GM19035 (cell line): ENCODE results near the gene HMGB4.

Source experiments
- ATAC-seq: cut with Tn5 transposase; IDR thresholded peaks from one replicate; pipeline ENCODE4 v1.9.1; 2021; ENCODE audit not compliant: unreplicated experiment

Gene HMGB4

DNA sequence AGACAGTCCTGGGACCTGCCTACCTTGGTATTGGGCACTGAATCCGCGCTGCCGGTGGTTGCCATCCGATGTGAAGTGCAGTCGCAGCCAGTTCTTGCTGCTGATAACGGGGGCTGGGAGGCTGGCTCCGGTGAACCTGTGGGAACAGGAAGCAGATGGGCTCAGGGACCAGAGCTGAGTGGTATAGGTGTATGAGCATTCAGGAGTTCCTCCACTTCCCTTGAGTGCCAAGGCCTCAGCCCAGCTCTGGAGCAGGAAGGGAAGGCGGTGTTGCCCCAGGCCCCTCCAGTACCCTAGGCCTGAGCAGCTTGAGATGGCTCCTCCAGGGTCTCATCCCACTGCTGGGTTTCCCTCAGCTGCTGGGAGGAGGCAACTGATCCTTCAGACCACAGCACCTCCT is 17.0 kb upstream of the HMGB4 start:
- no peak for ATAC-seq

DNA sequence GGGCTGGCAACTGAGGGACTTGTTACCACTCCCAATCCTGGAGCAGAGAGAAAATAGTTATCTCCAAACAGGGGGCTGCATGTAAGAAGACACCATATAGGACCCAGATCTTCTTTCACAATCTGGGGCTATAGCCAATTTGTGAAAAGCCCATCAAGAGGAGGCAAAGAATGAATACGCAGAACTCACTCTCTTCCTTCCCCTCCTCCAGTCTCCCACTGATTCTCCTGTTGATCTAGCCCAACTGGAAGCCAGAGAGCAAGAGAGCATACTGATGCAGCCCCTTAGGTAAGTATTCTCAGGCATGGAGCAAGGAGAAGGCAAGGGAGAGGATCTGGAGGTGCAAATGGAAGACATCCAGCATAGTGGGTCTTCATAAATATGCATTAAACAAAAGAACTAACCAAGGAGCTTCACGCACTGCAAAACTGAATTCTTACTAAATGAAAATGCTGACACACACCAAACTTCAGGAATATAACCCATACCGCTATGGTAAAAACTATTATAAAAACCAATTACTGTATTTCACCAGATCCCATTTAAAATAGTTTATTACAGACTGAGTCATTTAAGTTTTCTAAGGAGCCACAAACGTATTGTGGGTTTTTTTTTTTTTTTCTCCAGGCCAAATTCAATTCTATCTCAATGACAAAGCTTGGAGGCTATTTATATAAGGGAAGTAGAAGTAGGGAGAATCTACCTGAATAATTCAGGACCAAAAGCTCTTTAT is 15.5 kb upstream of the HMGB4 start:
- ATAC-seq, result no peak

DNA sequence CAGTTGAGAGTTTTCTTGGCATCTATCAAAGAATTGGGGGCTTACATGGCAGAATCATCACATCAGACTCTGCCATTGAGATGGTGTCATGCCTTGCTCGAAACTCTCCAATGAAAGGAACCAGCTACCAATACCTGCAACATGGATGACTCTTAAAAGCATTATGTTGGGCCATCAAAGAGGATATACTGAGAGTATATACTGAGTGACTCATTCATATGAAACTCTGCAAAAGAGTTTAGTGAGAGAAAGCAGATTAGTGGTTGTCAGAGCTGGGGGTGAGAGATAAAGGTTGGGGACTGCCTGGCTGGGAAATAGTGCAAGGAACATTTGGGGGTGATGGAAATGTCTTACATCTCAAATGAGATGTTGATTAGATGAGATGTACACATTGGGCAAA is 14.7 kb upstream of the HMGB4 start:
- no peak for ATAC-seq

DNA sequence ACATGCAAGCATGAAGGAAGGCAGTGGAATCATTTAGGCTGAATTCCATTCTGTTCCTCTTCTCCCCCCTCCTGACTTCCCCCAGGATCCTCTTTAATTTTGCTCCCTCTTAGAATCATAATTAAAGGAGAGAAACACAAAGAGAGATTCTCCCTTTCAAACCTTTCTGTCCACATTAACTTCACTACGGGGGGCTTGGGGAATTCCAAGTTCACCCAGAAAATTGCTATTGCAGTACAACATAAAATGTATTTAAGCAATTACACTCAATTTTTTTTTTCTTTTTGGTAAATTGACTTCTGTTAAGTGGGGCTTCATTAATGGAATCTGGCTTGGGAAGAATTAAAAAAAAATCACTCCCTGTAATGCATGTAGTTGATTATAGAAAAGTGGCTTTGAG is 13.4 kb upstream of the HMGB4 start:
- ATAC-seq, result no peak

DNA sequence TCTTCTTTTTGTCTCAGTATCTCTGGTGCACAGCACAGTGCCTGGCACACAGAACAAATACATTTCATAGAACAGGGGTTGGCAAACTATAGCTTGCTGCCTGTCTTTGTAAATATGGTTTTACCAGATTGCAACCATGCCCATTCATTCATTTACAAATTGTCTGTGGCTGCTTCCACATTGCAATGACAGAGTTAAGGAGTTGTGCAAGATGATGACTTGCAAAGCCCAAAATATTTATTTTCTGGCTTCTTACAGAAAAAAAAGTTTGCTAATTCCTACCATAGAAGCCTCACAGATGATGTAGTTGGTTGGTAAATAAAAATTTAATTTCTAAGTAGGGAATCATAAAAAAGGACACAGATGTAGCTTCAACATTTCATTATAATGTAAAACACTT is 11.2 kb upstream of the HMGB4 start:
- no peak for ATAC-seq

DNA sequence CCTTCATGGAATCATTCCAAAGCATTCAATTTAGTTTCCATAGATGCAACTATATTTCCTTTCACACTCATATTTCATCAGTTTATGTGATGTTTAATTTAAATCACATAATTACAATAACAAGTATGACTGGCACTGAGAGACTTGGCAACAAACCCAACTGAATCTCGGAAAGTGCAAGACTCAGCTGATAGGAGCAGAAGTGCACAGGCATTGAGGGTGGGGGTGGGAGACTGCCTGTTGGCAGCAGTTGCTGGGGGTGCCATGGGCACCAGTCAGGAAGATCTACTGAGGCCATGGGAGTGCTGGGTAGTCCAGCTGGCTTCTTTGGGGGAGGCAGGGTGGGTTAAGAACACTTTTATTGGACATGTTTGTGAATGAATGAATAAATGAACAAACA is 10.4 kb upstream of the HMGB4 start:
- no peak for ATAC-seq

DNA sequence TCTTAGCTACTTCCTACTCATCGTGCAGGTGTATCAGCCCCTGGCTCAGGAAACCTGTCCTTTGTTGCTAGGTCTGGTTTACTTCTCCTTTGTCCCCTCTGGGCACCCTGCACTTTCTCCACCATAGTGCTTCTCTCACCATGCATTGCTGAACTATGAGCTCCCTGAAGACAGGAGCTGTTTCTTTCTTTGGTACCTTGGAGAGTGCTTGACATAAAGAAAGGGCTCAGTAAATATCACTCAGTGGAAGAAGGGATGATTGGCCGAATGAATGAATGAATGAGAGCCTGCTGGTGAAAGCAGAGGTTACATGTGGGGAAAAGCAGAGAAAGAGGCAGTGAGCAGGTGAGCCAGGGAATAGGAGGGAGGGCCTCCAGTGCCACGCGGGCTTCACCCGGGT is 9.8 kb upstream of the HMGB4 start:
- ATAC-seq, result no peak

DNA sequence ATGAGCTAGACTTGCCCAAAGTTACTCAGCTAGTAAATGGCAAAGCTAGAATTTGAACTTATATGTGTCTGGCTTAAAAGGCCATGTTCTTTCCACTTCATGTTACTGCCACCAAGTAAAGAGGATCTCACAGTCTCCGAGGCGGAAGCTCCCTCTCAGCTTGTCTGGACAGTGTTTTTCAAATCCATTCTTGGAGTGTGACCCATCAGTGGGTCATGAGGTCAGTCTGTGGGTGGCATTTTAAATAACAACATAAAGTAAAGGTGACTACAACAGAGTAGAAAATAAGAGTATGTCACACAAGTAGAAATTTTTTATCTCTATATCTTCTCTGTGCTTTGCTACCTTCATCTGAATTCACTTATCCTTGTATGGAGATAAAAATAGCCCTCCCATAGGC is 3.2 kb upstream of the HMGB4 start:
- no peak for ATAC-seq

DNA sequence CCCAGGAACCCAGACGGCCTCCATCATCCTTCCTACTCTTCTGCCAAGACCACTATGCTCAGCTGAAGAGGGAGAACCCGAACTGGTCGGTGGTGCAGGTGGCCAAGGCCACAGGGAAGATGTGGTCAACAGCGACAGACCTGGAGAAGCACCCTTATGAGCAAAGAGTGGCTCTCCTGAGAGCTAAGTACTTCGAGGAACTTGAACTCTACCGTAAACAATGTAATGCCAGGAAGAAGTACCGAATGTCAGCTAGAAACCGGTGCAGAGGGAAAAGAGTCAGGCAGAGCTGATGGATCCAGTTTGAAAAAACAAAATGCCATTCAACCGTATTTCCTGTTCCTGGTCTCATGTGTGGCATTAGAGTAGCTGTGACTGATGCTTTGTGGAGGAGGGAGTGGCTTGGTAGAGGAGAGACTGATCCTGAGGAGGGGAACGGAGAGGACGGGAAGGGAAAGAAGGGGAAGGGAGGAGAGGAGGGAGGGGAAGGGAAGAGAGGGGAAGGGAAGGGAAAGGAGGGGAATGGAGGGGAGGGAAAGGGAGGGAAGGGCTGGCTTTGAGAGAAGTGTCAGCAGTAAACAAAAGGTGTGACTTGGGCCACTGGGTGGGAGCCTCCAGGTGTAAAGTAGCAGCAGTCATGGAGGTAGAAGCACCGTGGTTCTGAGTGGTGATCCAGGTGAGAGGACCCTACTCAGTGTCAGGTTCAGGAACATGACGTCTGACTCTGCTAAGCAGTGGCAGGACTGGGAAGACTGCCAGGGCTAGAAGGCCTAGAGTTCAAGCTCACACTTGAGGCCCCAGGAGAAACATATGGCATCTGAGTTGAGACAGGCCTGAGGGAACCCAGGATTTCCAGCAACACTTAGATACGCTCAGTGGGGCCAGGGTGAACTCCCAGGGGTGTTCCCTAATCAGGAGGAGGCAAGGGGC is 846 bp downstream of the HMGB4 start:
- ATAC-seq, result no peak

- ATAC-seq, result no peak
Observed at GRCh38 chr1:33866281-33866680, 2.4 kb downstream of the HMGB4 start.

DNA sequence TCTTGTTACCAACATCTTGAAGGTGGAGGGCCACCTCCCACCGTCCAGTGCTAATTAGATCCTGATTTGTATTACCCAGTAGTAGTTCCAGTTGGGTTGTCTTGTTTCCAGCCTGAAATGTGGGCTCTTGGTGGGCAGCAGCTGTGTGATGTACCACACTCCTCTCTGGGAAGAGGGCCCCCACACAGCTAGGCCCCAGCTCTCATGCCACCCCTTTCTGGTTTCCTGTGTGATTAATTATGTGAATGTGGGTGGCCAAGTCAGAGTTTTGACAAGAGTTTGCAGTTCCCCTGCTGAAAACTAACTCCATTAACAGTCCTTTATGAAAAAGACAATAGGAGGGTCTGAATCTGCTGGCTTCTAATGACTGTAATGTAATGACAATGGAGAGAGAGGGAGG is 3.8 kb downstream of the HMGB4 start:
- ATAC-seq, result no peak

GRCh38 chr1:33872275-33872674 is 8.4 kb downstream of the HMGB4 start:
- no peak for ATAC-seq

DNA sequence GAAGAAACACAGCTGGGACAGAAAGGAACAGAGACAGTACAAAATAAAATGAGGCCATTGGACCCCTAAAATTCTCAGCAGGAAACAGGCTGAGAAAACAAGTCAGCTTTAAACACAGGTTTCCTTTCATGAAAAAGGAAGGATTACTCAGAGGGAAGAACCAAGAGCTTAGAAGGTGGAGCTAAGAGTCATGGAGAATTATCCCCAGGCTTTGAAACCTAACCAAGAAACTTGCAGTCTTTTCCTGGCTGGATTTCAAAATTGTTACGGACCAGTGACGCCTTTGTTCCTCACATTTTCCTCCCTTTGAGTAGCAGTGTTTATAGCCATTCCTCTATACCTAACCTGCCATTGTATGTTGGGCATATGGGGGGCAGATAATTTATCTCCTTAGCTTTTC is 8.8 kb downstream of the HMGB4 start:
- ATAC-seq, result no peak

GRCh38 chr1:33874636-33875035 is 10.8 kb downstream of the HMGB4 start:
- ATAC-seq, result no peak

GRCh38 chr1:33875862-33876261 is 12.0 kb downstream of the HMGB4 start:
- ATAC-seq, result no peak

DNA sequence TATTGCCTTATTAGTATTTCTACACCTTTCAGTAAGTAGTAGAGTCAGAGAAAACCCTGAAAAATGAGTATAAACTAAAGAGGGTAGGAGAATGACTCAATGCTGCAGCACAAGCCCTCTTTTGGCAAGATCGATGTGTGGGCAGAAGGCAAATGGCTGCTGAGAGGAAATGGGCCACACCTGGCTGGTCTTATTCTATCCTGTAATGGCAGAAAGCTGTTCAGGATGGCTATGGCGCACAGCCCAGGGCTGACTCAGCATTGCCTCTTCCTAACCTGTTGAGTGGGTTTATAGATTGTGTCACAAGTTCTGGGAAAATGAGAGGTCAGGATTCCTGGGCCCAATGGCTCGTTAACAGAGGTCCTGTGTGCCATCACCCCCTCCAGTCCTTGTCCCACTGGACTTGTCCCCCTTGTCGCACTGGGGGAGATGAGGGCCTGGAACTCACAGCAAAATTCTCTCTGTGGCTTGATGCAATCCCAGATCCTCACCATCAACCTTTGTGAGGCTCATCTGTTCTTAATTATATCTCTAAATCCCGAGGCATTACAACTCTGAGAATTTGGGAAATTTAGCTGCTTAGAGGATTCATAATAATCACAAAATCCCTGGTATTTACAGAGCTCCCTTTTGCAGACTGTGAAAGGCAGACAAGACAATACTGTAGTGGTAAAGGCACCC is 13.2 kb downstream of the HMGB4 start:
- ATAC-seq, result no peak

- ATAC-seq, result no peak
Observed at GRCh38 chr1:33878392-33878791, 14.5 kb downstream of the HMGB4 start.

DNA sequence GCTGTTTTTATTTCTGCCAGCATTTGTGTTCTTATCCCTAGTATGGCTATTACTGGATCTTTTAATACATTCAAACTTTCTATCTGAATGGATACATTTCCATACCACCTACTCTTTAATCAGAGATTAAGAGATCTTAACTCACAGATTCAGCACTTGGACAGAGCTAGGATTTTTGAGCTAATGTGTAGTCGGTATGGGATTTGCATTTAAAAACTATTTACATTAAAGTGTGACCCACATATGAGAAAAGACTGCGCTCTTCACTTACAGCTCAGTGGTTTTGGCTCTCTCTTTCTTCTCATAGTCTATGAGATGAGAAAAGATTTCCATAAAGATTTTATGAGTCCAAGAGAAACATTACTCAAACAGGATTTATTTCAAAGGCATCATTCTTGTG is 16.4 kb downstream of the HMGB4 start:
- no peak for ATAC-seq

GRCh38 chr1:33886496-33886895 is 22.6 kb downstream of the HMGB4 start:
- ATAC-seq, result no peak

DNA sequence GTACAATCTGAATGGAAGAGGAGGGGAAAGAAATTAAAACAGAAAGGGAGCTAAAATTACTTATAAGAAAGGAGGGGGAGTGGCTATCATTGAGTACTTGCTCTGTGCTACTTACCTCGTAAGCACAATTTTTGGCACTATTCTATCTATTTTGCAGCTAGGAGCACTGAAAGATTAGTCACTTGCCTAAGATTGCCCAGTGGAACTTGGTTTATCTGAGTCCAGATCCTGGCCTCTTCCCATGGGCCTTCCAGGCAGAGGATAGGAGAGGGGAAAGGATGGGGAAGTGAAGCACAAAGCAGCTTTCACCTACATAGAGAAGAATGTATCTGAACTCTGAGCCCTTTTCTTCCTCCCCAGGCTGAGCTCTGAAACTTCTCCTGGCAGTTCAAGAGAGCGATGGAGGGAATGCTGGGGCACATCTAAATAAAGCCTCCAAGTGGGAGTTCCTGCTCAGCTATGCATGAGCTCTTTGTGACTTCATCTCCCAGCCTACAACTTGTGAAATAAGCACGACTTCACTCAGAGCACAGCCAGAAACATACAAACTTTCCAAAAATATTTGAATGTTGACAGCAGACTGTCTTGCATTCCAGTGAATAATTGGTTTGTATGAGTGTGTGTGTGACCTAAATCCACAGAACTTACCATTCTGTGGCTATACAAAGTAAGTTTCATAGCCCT is 29.4 kb downstream of the HMGB4 start:
- ATAC-seq, result no peak

DNA sequence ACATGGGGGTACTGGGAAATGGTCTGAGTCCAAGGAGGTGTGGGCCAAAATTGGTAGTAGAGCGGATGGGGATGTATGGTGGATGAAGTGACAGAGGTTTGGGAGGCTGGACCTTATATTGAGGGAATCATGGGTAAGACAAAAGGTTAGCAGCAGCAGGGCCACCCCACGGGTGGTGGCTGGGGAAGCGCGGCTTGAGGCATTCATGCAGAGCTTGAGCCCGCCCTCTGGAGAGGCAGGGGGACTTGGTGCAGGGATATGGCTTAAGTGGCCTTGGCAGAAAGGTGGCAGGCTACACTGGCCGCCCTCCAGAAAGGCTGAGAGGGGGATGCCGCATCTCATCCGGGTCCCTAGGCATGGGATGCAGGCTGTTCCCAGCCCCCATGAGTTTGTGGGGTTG is 31.5 kb downstream of the HMGB4 start:
- no peak for ATAC-seq
